NCI-H146 treated with DMSO at 0.1 percent for 48 hours (cell line): ENCODE data around the gene EML4.
A peak's percentile ranks its signal among the peaks of the same experiment; 100 is the strongest.

Experiments
- DNase-seq: peaks from one replicate; lab custom pipeline; 2025; ENCODE audit not compliant: unreplicated experiment; lab: John Stamatoyannopoulos, UW

EML4 gene

DNA sequence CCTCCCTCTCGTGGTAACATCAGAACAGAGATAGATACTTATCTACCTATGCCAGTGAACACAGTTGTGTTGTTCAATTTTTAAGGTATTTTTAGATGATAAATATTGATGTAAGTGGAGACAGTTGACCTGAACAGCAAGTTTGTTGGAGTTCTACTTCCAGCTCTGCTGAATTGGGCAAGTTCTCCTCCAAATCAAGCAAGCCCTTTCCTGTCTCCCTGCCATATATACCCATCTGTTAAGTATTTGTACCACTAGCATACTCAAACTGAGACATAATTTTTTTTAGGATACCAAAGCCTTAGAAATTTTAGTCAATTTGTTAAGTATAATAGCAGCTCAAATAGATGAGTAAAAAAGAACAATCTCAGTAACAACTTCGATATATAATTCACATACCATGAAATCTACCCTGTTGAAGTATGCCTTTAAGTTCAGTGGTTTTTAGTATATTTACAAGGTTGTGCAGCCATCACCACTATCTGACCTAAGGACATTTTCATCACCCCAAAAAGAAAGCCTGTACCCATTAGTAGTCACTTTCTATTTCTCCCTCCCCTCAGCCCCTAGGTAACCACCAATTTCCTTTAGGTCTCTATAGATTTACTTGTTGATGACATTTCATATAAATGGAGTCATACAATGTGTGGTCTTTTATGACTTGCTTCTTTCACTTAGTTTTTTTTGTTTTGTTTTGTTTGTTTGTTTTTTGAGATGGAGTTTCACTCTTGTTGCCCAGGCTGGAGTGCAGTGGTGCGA, 130.0 kb downstream of the EML4 start:
- DNase-seq: no peak

DNA sequence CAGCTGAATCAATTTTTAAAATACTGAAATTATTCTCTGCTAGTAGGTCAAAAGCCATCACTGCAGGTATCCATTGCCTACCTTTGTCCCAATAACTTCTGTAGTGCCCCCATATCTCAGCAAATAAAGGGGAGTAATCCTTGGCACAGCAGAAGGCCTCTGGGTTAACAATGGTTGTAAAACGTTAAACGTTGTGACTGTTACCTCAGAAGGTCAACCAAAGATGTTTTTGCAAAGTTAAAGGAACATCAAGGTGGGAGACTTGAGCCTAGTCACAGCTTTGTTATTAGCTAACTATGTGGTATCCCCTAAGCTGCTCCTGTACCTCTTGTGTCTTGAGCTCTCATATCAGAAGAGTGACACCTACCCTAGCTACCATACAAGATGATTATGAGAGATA, 131.4 kb downstream of the EML4 start:
- no peak for DNase-seq

DNA sequence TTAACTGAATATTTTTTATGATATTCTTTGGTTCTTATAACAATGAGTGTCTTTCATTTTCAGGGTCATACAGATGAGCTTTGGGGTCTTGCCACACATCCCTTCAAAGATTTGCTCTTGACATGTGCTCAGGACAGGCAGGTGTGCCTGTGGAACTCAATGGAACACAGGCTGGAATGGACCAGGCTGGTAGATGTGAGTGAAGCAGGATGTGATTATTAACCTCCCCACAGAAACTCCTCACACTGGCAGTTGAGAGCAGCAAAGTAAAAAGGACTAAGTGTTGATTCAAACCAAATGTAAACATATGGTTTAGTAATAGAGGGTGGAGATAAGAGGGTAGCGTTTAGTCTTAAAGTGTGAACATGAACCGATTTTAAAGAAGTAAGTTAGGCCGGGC, 134.1 kb downstream of the EML4 start:
- no peak for DNase-seq

DNA sequence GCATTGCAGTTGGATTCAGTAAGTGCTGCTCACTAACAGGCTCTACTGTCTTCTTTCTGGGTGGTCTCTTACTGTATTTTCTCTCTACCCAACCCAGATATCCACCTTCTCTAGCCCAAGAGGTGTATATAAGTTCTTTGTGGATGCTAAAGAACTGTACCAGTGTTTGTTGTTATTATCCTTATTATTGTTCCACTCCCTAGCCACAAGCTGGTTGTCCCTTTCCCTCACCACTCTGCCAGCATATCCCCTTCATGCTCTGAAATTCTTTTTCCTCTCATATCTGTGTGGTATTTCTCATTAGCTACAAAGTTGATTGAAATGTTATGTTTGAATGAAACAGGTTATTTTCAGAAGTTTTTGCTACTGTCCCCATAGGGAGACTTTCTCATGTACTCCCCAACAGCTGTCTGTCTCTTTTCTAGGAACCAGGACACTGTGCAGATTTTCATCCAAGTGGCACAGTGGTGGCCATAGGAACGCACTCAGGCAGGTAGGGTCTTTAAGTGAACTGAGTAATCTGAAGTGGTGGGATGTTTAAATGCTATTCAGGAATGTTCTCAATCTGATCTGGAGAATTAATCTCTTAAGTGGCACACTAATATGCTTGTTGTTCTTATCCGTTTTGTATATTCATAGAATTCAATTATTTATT, 135.0 kb downstream of the EML4 start:
- DNase-seq: no peak

DNA sequence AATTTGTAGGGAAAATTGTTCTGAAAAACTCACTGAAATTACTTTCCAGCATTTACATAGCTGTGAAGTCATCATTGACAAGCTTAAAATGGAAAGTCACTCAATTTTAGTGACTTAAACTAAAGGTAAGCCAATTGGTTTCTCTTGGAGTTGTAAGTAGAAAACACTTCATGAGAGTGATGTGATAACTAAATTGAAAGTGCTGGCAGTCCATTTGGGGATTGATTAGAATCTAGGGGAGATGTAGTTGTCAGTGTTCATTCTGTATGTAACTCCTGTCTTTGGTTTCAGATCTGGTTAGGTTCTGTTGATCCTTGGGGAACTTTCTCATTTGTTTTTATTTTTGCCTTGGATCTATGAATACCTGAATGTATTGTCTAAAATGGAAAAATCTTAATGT, 138.0 kb downstream of the EML4 start:
- DNase-seq: no peak

DNA sequence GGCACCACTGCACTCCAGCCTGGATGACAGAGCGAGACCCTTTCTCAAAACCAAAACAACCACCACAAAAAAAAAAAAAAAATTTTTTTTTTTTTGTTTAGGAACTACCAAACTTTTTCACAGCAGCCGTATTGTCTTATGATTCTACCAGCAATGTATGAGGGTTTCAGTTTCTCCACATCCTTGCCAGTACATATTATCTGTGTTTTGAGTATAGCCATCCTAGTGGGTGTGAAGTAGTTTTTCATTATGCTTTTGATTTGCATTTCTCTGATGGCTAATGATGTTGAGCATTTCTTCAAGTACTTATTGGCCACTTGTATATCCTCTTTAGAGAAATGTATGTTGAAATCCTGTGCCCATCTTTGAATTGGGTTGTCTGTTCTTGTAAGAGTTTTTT, 140.2 kb downstream of the EML4 start:
- no peak for DNase-seq

DNA sequence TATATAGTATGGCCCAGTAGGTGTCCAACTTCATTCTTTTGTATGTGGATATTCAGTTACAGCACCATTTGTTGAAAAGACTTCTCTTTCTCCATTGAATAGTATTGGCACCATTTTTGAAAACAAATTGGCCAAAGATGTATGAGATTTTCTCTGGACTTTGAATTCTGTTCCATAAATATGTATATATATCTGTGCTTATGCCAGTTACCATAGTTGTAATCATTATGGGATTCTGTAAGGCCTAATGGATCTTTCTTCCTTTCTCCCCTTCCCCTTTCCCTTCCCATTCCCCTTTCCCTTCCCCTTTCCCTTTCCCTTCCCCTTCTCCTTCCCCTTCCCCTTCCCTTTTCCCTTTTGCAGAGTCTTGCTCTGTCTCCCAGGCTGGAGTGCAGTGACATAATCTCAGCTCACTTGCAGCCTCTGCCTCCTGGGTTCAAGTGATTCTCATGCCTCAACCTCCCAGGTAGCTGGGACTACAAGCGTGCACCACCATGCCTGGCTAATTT, 140.9 kb downstream of the EML4 start:
- no peak for DNase-seq

DNA sequence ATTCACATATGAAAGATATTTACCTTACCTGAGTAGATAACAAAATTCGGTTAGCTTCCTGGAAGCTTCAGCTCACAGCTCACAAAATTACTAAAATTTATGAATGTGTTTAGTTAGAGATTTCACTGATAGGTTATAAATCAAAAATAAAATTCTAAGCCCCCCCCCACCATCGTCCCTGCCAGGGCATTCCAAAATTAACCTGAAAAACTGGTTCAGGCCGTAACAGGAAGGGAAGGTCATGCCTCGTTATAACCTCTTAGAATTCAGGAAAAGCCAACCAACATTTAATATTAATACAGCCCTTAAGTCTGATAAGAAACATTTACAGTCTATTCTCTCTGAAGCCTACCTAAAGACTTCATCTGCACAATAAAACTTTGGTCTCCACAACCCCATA, 143.0 kb downstream of the EML4 start:
- DNase-seq: no peak

DNA sequence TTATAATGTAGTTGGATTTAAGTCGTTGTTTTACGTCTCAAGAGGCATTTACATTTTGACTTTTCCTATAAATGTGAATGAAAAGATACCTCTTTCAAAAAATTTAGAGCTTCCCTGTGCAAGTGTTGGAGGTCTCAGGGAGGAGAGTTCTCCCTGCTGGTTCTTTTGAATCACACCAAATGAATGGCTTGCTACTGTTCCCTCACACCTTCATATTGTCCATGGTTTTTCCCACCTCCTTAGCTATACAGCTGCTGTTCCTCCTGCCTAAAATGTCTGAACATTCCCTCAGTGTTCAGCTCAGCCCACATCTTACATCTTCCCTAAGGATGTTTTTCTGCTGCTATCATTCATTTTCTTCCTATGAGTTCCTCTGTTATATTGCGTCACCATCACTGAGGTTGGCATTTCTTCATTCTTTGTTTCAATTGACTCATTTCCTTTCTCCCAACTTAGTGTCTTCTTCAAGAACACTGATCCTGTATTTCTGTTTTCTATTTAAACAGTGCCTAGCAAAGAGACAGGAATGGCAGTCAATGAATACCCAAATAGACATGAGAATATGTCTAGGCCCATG, 145.8 kb downstream of the EML4 start:
- no peak for DNase-seq

DNA sequence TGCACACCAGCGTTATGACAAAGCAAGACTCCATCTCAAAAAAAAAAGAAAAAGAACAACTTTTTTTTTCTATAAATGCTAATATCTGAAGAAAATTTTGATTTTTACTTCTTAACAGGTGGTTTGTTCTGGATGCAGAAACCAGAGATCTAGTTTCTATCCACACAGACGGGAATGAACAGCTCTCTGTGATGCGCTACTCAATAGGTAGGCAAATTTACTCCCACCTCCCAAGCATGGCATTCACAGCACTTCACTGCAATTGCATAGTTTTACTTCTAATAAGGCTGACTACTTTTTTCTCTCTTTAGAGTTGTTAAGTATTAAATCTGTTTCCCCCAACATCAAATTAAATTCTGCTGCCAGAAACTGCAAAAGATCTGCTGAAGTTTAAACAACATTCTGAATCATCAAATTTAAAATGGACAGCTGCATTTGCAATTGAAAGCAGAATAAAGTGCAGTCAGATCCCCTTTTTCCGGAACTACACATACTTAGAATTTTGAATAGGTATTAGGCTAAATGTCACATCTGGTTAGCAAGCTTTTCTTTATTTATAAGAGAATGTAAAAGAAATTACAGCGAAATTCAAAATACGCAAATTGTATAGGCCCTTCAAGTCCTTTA, 146.8 kb downstream of the EML4 start:
- no peak for DNase-seq

DNA sequence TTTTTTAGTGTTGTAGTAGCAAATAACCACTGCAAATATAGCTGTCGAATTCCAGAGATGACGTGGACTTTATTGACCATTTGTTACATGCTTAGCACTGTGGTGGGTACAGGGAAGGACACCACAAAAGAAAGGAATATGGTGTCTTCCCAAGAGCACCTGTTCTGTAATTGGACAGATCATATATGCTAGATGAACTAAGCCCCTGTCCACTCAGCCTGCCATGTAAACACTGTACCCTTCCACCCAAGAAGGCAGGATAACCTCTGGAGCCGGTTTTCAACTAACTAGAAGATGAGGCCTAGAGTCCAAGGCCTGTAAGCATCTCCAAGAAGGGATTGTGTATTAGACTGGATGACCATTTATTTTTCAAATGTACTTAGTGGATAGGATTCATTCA, 147.8 kb downstream of the EML4 start:
- no peak for DNase-seq

DNA sequence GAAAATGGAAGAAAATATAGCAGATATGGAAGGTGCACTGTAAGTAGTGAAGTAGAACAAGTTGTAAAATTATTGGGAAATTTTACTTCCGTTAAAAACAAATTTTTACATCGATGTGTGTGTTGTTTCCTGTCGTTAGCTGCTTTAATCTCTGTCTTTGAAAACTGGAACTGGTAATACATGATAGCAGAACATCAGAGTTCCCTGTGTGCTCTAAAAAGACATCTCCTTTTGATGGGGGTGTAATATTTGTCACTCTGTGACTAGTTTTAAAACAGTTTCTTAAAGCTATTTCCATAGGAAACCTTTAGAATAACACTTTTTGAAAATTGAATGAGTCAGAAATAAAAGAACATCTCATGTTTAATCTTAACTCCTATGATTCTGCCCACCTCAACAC, 148.3 kb downstream of the EML4 start:
- no peak for DNase-seq

DNA sequence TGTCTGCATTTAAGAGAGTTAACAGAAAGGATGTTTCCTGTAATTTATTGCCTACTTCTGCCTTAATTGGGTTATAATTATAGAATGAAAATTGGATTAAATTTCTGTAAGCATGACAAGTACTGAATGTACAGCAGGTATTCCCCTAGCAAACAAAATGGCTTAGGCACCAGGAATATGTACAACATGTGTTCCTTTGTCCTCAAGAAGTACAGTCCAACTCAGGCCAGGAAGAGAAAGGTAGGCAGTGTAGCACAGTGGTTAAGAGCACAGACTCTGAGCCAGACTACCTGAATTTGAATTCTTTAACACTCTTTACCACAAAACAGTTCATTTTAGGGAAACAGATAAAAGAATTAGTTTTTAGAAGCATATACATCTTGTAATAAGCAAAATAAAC, 148.8 kb downstream of the EML4 start:
- no peak for DNase-seq

DNA sequence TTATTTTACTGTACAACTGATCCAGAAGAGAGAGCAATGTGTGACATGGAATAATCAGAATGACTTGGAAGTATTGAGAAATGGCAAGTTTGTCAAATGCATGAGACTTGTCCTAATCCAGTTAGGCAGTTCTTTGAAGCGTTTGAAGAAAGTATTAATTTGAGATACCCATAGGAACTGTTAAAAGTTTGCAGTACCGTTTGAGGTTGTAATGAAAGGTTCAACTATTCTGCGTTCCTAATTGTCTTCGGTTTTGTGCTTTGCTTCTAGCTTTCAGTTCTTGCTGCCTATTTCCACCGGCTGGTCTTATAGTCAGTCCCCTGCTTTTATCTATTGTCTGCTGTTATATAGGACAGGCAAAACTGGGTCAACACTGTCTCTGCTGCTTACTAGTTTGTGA, 150.1 kb downstream of the EML4 start:
- DNase-seq: no peak

DNA sequence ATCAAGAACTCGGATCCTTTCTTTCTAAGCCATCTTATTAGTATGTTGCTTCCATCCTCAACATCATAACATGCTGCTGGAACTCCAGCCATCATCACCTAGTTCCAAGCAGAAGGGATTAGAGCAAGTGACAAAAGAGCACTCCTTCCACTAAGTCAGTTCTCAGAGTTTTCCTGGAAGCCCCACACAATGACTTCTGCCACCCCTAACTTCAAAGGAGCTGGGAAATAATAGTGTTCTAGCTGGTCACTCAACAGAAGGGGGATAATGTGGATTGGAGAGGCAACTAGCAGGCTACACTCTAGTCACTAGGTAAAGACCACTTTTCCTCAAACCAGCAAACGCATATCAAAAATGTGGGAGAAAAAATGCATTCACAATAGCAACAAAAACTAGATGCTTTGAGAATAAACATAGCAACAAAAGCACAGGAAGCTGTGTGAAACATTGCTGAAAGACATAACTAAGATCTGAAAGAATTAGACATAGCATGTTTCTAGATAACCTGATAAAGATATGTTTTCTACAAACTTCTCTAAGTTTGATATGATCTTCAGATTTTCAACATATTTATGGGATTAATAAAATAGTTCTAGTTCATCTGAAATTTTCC, 152.4 kb downstream of the EML4 start:
- DNase-seq: no peak

DNA sequence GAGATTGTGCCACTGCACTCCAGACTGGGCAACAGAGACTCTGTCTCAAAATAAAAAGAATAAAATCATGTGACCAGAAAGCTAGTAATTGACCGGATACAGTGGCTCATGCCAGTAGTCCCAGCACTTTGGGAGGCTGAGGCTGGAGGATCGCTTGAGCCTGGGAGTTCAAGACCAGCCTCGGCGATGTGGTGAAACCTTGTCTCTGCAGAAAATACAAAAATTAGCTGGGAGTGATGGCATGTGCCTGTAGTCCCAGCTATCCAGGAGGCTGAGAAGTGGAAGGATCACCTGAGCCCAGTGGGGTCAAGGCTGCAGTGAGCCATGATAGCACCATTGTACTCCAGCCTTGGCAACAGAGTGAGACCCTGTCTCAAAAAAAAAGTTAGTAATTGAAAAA, 155.1 kb downstream of the EML4 start:
- no peak for DNase-seq

DNA sequence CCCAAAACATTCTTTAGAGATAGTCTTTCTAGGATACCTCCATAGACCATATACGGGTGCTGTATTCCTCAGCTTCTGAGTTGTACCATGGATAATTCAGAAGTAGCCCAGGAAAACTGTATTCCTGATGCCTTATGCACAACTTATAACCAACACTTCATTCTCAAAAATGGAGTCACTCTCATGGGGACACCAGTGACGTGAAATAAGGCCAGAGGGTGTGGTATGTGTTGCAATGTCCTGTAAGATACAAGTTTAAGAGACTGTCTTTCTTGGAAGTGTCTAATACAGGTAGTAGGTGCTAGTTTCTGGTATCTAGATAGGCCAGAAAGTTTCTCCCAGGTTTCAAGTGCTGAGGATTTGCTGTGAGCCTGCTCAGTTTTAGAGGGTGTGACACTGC, 155.8 kb downstream of the EML4 start:
- DNase-seq: no peak

DNA sequence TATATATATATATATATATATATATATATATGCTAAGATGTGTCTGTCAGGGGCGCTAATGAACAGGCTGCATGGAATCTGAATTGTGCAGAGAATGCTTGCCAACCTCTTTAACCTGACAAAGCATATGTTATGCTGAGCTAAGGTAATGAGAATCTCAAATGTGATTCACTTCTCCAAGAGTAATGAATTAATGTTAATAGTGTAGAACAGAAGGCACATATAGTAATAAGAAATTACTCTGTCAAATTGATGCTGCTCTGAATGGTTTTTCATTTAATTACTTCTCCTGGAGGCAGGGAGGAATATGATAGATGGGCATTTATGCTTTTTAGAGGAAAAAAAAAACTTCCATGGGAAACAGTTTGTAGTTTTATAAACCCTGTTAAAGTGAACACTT, 156.5 kb downstream of the EML4 start:
- DNase-seq: no peak

DNA sequence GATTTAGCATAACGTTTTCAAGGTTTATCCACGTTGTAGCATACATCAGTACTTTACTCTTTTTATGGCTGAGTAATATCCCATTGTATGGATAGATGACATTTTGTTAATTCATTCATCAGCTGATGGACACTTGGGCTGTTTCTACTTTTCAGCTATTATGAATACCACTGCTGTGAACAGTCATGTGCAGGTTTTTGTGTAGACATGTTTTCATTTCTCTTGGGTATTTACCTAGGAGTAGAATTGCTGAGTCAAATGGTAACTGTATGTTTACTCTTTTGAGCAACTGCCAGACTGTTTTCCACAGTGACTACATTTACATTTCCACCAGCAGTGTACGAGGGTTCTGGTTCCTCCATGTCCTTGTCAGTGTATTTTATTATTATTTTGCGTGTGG, 158.0 kb downstream of the EML4 start:
- peak; percentile 8 for DNase-seq

DNA sequence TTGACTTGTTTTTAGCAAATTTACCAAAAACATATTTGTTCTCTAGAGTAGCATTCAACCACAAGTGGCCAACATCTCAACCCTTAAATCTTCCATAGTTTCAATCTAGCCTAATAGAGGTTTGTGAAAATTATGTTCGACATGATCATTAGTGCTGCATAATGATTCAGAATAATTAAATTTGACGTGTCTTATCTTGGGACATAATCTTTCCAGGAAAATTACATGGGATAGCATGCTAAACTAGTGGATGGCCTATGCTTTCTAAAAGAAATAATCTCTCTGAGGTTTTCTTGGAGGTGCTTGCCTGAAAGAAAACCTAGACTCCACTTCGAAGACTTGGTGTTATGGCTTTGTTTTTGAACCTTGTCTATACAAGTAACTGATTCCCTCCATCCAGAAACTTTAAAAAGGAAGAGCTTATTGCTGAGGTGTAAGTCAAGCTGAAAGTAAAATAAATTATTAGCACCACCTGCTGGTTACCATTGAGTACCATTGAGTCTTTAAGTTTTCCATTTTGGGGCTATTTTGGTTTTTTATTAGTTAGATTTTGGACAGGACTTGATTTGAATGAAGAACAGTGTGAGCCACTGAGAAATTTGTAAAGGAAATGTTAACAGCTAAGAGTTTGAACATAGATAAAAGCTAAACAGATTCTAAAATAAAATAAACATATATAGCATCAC, 159.1 kb downstream of the EML4 start:
- DNase-seq: no peak

DNA sequence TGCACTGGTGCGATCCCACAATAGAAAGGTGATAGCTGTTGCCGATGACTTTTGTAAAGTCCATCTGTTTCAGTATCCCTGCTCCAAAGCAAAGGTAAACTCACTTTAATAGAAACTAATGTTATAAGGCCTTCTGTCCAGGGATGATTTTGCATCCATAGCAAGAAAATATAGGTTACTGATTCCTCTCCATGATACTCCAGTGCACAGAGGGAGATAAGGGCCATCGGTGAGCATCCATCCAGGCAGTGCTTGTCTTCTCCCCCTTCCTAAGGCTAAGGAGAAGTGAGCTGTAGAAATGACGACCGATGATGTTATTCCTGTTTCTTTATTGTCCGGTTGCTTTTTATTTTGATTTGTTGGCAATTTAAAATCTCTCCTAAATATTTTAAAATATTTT, 159.8 kb downstream of the EML4 start:
- no peak for DNase-seq
